Measurements from ENCODE around the gene WIPF2. TPM values are rescaled to one million over a fixed set of nuclear protein-coding genes. Genes with fewer than 3 reads are reported as not detected.
A peak's percentile ranks its signal among the peaks of the same experiment; 100 is the strongest.

Gene WIPF2
- total and polyA plus RNA-seq, 2 experiments from 2014 or later: 10.3 to 23.8 TPM

- no peaks in the 10 kb centered on the region for H3K36me3 ChIP-seq (replicated peaks; ENCODE audit: insufficient read depth, low read depth)
- H3K9me3 ChIP-seq (ENCODE audit: low read depth): no peaks in the 10 kb centered on the region
- 94% methylated on average over 1 of the region's 1 CpG for WGBS (ENCODE audit: low lambda C conversion rate, missing lambda C conversion rate)
- no peaks in the 10 kb centered on the region for H3K9me2 ChIP-seq (replicated peaks; ENCODE audit: insufficient read depth)
- H3K4me1 ChIP-seq (ENCODE audit: insufficient read depth): no peaks in the 10 kb centered on the region
- H3K4me3 ChIP-seq: no peak overlapping the region
- TF ChIP-seq EZH2 (IDR thresholded peaks at IDR 0.05; ENCODE audit: borderline replicate concordance) (no peak), EZH2phosphoT487 (IDR thresholded peaks at IDR 0.05; ENCODE audit: low read depth, severe bottlenecking, unreplicated experiment) (no peak), CTCF (IDR thresholded peaks at IDR 0.05; ENCODE audit: poor library complexity) (no peak)
- no peaks in the 10 kb centered on the region for H4K20me1 ChIP-seq (ENCODE audit: insufficient read depth, poor library complexity, severe bottlenecking)
- peaks cover 7% of the 10 kb centered on the region for H3K79me2 ChIP-seq
- H2AFZ ChIP-seq: no peak overlapping the region
- H3K27ac ChIP-seq: peak overlapping the region; percentile 10
- no peak for DNase-seq (ENCODE audit: low spot score)
- H3K4me2 ChIP-seq: no peak overlapping the region
- H3K27me3 ChIP-seq: no peaks in the 10 kb centered on the region
Observed at GRCh38 chr17:40293363-40293762, 74.3 kb downstream of the WIPF2 start.

- H3K9me3 ChIP-seq (ENCODE audit: low read depth): no peaks in the 10 kb centered on the region
- DNase-seq (ENCODE audit: low spot score): no peak
- H3K4me3 ChIP-seq: no peak overlapping the region
- WGBS (ENCODE audit: low lambda C conversion rate, missing lambda C conversion rate): 89% methylated on average over 5 of the region's 5 CpGs
- H3K79me2 ChIP-seq: no peaks in the 10 kb centered on the region
- no peak overlapping the region for H3K27ac ChIP-seq
- H3K27me3 ChIP-seq: no peaks in the 10 kb centered on the region
- H3K36me3 ChIP-seq (replicated peaks; ENCODE audit: insufficient read depth, low read depth): no peaks in the 10 kb centered on the region
- H4K20me1 ChIP-seq (ENCODE audit: insufficient read depth, poor library complexity, severe bottlenecking): no peaks in the 10 kb centered on the region
- no peak overlapping the region for H2AFZ ChIP-seq
- H3K4me2 ChIP-seq: no peak overlapping the region
- no peaks in the 10 kb centered on the region for H3K9me2 ChIP-seq (replicated peaks; ENCODE audit: insufficient read depth)
- TF ChIP-seq CTCF (IDR thresholded peaks at IDR 0.05; ENCODE audit: poor library complexity): no peak
- TF ChIP-seq EZH2 (IDR thresholded peaks at IDR 0.05; ENCODE audit: borderline replicate concordance): no peak
- TF ChIP-seq EZH2phosphoT487 (IDR thresholded peaks at IDR 0.05; ENCODE audit: low read depth, severe bottlenecking, unreplicated experiment): no peak
- no peaks in the 10 kb centered on the region for H3K4me1 ChIP-seq (ENCODE audit: insufficient read depth)
Observed at GRCh38 chr17:40295488-40296436, 76.7 kb downstream of the WIPF2 start.

- no peak for DNase-seq (ENCODE audit: low spot score)
- H3K79me2 ChIP-seq: no peaks in the 10 kb centered on the region
- H3K4me3 ChIP-seq: no peak overlapping the region
- no peaks in the 10 kb centered on the region for H3K4me1 ChIP-seq (ENCODE audit: insufficient read depth)
- no peak overlapping the region for H2AFZ ChIP-seq
- no peak for TF ChIP-seq CTCF (IDR thresholded peaks at IDR 0.05; ENCODE audit: poor library complexity)
- TF ChIP-seq EZH2phosphoT487 (IDR thresholded peaks at IDR 0.05; ENCODE audit: low read depth, severe bottlenecking, unreplicated experiment): no peak
- TF ChIP-seq EZH2 (IDR thresholded peaks at IDR 0.05; ENCODE audit: borderline replicate concordance): no peak
- no peaks in the 10 kb centered on the region for H3K27me3 ChIP-seq
- no peak overlapping the region for H3K4me2 ChIP-seq
- 93% methylated on average over 2 of the region's 2 CpGs for WGBS (ENCODE audit: low lambda C conversion rate, missing lambda C conversion rate)
- no peaks in the 10 kb centered on the region for H3K9me2 ChIP-seq (replicated peaks; ENCODE audit: insufficient read depth)
- no peaks in the 10 kb centered on the region for H4K20me1 ChIP-seq (ENCODE audit: insufficient read depth, poor library complexity, severe bottlenecking)
- H3K9me3 ChIP-seq (ENCODE audit: low read depth): no peaks in the 10 kb centered on the region
- no peaks in the 10 kb centered on the region for H3K36me3 ChIP-seq (replicated peaks; ENCODE audit: insufficient read depth, low read depth)
- H3K27ac ChIP-seq: no peak overlapping the region
Observed at GRCh38 chr17:40297511-40297910, 78.4 kb downstream of the WIPF2 start.

Measured in hepatocyte (in vitro differentiated cells).